GM12878 (cell line): ENCODE data around the gene COL18A1. TPM values are rescaled to one million over a fixed set of nuclear protein-coding genes. Genes with fewer than 3 reads are reported as not detected.

Experiments
- ATAC-seq: fragments of 200-7000 bp; cut with Tn5 transposase; 3 replicates; pipeline ENCODE4 v1.9.1; 2020; ENCODE audit warnings: mild to moderate bottlenecking, moderate library complexity
- BruUV-seq: library from RNA; stranded (reverse); fragments of 400-500 nt; replicated peaks from 2 replicates; lab custom pipeline; 2021; lab: Mats Ljungman, UMichigan
- CTCF ChIA-PET: fragments of 300-600 bp; sonication (Branson Sonifier 250); formaldehyde crosslinking; extraction: SDS; loops from one replicate; lab custom pipeline; 2021; ENCODE audit warnings: inconsistent platforms; lab: Yijun Ruan, JAX
- POLR2A ChIA-PET: fragments of 350-600 bp; formaldehyde crosslinking; extraction: SDS; loops from one replicate; lab custom pipeline; 2021; ENCODE audit warnings: inconsistent platforms; lab: Charles Lee
- RAD21 ChIA-PET: fragments of 300-600 bp; sonication (Branson Sonifier 250); formaldehyde crosslinking; loops from one replicate; lab custom pipeline; 2023; ENCODE audit warnings: antibody characterized with exemption; ENCODE audit not compliant: unreplicated experiment; lab: Charles Lee
- SMC1A ChIA-PET: fragments of 300-600 bp; sonication (Branson Sonifier 250); formaldehyde crosslinking; loops from one replicate; lab custom pipeline; 2023; ENCODE audit not compliant: unreplicated experiment, uncharacterized antibody; lab: Charles Lee
- DNase-seq: peaks from one replicate; pipeline ENCODE4 v3.0.0-alpha.2; 2011; ENCODE audit warnings: low read depth, low spot score
- FAIRE-seq: peaks from 3 replicates; lab custom pipeline; 2011; peaks lifted over from hg19 to GRCh38; lab: Jason Lieb, UNC
- H2AFZ ChIP-seq: 2 replicates; pipeline ENCODE4 v1.6.0; 2011; ENCODE audit warnings: low read depth, low read length, control low read depth; ENCODE audit not compliant: control insufficient read depth
- H3K27ac ChIP-seq: 2 replicates; pipeline ENCODE4 v1.5.1; 2011; ENCODE audit warnings: control low read depth; ENCODE audit not compliant: control insufficient read depth, insufficient read depth
- H3K27me3 ChIP-seq, 2 experiments: replicated peaks in 1 of 2; 2 replicates each; pipeline versions ENCODE4 v1.6.0 to v1.6.1; 2011; ENCODE audit warnings: low read length in 1 of 2; ENCODE audit not compliant: control insufficient read depth in 2 of 2, insufficient read depth in 2 of 2
- H3K36me3 ChIP-seq, 2 experiments: 2 replicates each; pipeline ENCODE4 v1.5.1; 2011; ENCODE audit warnings: low read length in 1 of 2; ENCODE audit not compliant: control insufficient read depth in 2 of 2, insufficient read depth in 2 of 2
- H3K4me1 ChIP-seq: 2 replicates; pipeline ENCODE4 v1.6.1; 2011; ENCODE audit warnings: mild to moderate bottlenecking, low read length, moderate library complexity, mixed read lengths; ENCODE audit not compliant: control insufficient read depth, insufficient read depth
- H3K4me2 ChIP-seq: 2 replicates; pipeline ENCODE4 v1.6.0; 2011; ENCODE audit warnings: control low read depth; ENCODE audit not compliant: control insufficient read depth, insufficient read depth
- H3K4me3 ChIP-seq: fragments of 200-600 bp; sonication (generic); 2 replicates; pipeline ENCODE4 v1.5.1; 2016
- H3K79me2 ChIP-seq: 2 replicates; pipeline ENCODE4 v1.6.0; 2011; ENCODE audit warnings: low read length; ENCODE audit not compliant: control insufficient read depth, insufficient read depth
- H3K9ac ChIP-seq: 2 replicates; pipeline ENCODE4 v1.8.0; 2011; ENCODE audit warnings: low read length, control low read depth, mixed read lengths; ENCODE audit not compliant: control insufficient read depth, insufficient read depth
- H3K9me3 ChIP-seq: replicated peaks from 3 replicates; pipeline ENCODE4 v1.5.1; 2011; ENCODE audit warnings: mild to moderate bottlenecking, low read length; ENCODE audit not compliant: control insufficient read depth, insufficient read depth
- H4K20me1 ChIP-seq: 2 replicates; pipeline ENCODE4 v1.6.0; 2011; ENCODE audit not compliant: control insufficient read depth, insufficient read depth
- IRF3 ChIP-seq: fragments of 450-650 bp; IDR thresholded peaks from 2 replicates; pipeline ENCODE4 v1.6.1; 2014; ENCODE audit warnings: mild to moderate bottlenecking
- LARP7 ChIP-seq: fragments of 450-650 bp; IDR thresholded peaks from 2 replicates; pipeline ENCODE4 v1.6.1; 2017; ENCODE audit warnings: mild to moderate bottlenecking
- ZBTB4 ChIP-seq: fragments of 450-650 bp; formaldehyde crosslinking; IDR thresholded peaks from 2 replicates; pipeline ENCODE4 v1.4.0; 2022; ENCODE audit warnings: mild to moderate bottlenecking, moderate library complexity
- ZZZ3 ChIP-seq: IDR thresholded peaks from 2 replicates; pipeline ENCODE4 v1.6.1; 2011; ENCODE audit warnings: low read depth; ENCODE audit not compliant: control insufficient read depth, insufficient read length
- WGBS: methylation state at CpG from one replicate; pipeline ENCODE4 v1.1.6; 2016; ENCODE audit warnings: low lambda C conversion rate; ENCODE audit not compliant: insufficient replicate concordance, insufficient coverage; ENCODE audit errors: missing lambda C conversion rate; 5-methylcytosine and 5-hydroxymethylcytosine counted together
- in situ Hi-C: fragments of 300-500 bp; cut with MboI; formaldehyde crosslinking; loops from 9 replicates; pipeline ENCODE4 v1.14.3; 2018; ENCODE audit warnings: mixed read lengths
- intact Hi-C: fragments of 100-400 bp; cut with micrococcal nuclease; formaldehyde crosslinking; loops from one replicate; pipeline ENCODE4 v1.14.2; 2022; ENCODE audit not compliant: unreplicated experiment
- polyA plus RNA-seq, 11 experiments: library from polyadenylated mRNA; depleted of rRNA in 4 of 11; unstranded in 6 of 11; stranded (reverse) in 5 of 11; fragments of >200 nt; fragmentation: Nextera tagmentation in 4 of 11; fragmentation: Illumina TruSeq in 1 of 11; extraction: Ambion mirVana in 4 of 11; extraction: Trizol in 1 of 11; gene quantifications; 1 replicate in 1 of 11; 2 replicates in 10 of 11; pipeline versions ENCODE4 v1.2.1 to v1.2.3, GENCODE V29; 2011 to 2016; ENCODE audit warnings: inconsistent platforms in 2 of 11, missing spikeins in 2 of 11, low read depth in 1 of 11
- total RNA-seq, 4 experiments: library from RNA; depleted of rRNA in 3 of 4; stranded (reverse); fragments of >200 nt in 3 of 4; fragmentation: Illumina TruSeq in 1 of 4; extraction: Trizol in 1 of 4; gene quantifications; 2 replicates each; pipeline versions ENCODE4 v1.2.1 to v1.2.3, GENCODE V29; 2013 to 2021

Gene COL18A1
- total and polyA plus RNA-seq, 10 of the 15 experiments (the other 5 are each of a cell fraction or from before 2014, with no cell fraction given) = under 0.01 to 0.49 (median 0.09) TPM; not detected in 3

- no peak for TF ChIP-seq IRF3
Measured at GRCh38 chr21:45514311-45515021, 109.5 kb downstream of the COL18A1 start (continued).

GRCh38 chr21:45515241-45516061 lies 110.5 kb downstream of the COL18A1 start:
- no TSS peak for BruUV-seq
- no peaks in the 10 kb centered on the region for H3K27me3 ChIP-seq
- FAIRE-seq (no peak), DNase-seq (no peak), ATAC-seq (no peak)
- ChIA-PET RAD21 (no interaction called here), SMC1A (no interaction called here), POLR2A (no interaction called here), CTCF (no interaction called here)
- H3K9me3 ChIP-seq = peaks cover 16% of the 10 kb centered on the region
- no peak for TF ChIP-seq LARP7
- no peak for TF ChIP-seq ZZZ3
- no peak for TF ChIP-seq ZBTB4
- H3K79me2 ChIP-seq = no peaks in the 10 kb centered on the region; the same call in 1 of the 2 replicates
- no peaks in the 10 kb centered on the region for H3K4me1 ChIP-seq
- H3K36me3 ChIP-seq = peaks cover 7 to 11% of the 10 kb centered on the region in 2 experiments; a peak in 3 of 4 replicates
- 98% methylated on average over 30 of the region's 31 CpGs for WGBS
- no peak overlapping the region for H3K4me2 ChIP-seq
- in situ Hi-C loops = no loop called here
- no peak overlapping the region for H3K9ac ChIP-seq
- no peak overlapping the region for H2AFZ ChIP-seq
- intact Hi-C loops = no loop called here
- no peaks in the 10 kb centered on the region for H4K20me1 ChIP-seq
- no peak overlapping the region for H3K4me3 ChIP-seq
- no peak overlapping the region for H3K27ac ChIP-seq
